ENCODE measurements around the gene PSMB2. TPM values are rescaled to one million over a fixed set of nuclear protein-coding genes. Genes with fewer than 3 reads are reported as not detected.
"Not testable (repeated sequence)": the region's sequence is repeated elsewhere in the genome, so short reads cannot be mapped to it uniquely, and the experiment has no call there.

Gene PSMB2
- total and polyA plus RNA-seq, 2 experiments from 2014 or later: 22.5 to 72.8 TPM

- Histone ChIP-seq H3K4me1 (ENCODE audit: low read depth) (no peaks in the 10 kb centered on the region), H3K4me3 (no peak overlapping the region), H3K27ac (no peak overlapping the region), H3K36me3 (no peaks in the 10 kb centered on the region), H3K9me3 (ENCODE audit: low read depth) (no peaks in the 10 kb centered on the region), H3K27me3 (peaks cover 45% of the 10 kb centered on the region)
- no peak for DNase-seq (ENCODE audit: low read depth in 1 of 2, low spot score in 1 of 2)
- no peak for TF ChIP-seq CTCF (IDR thresholded peaks at IDR 0.05; ENCODE audit: low read depth, low read length)
Measured at GRCh38 chr1:35580949-35581388, 60.4 kb downstream of the PSMB2 start.

GRCh38 chr1:35577071-35577998 lies 64.0 kb downstream of the PSMB2 start:
- Histone ChIP-seq H3K27me3 (peaks cover 82% of the 10 kb centered on the region), H3K4me1 (ENCODE audit: low read depth) (no peaks in the 10 kb centered on the region), H3K4me3 (no peak overlapping the region), H3K27ac (no peak overlapping the region), H3K36me3 (no peaks in the 10 kb centered on the region), H3K9me3 (ENCODE audit: low read depth) (no peaks in the 10 kb centered on the region)
- DNase-seq (ENCODE audit: low read depth in 1 of 2, low spot score in 1 of 2): peak in 1 of 2 donors; percentile 27
- TF ChIP-seq CTCF (IDR thresholded peaks at IDR 0.05; ENCODE audit: low read depth, low read length): no peak

- H3K4me3 ChIP-seq: not testable (repeated sequence)
Measured at GRCh38 chr1:35576766-35577070, 64.6 kb downstream of the PSMB2 start.

GRCh38 chr1:35576061-35576765 lies 65.1 kb downstream of the PSMB2 start:
- Histone ChIP-seq H3K36me3 (no peaks in the 10 kb centered on the region), H3K27me3 (peaks cover 86% of the 10 kb centered on the region), H3K9me3 (ENCODE audit: low read depth) (no peaks in the 10 kb centered on the region), H3K27ac (no peak overlapping the region), H3K4me3 (no peak overlapping the region), H3K4me1 (ENCODE audit: low read depth) (no peaks in the 10 kb centered on the region)
- DNase-seq (ENCODE audit: low read depth in 1 of 2, low spot score in 1 of 2): no peak
- no peak for TF ChIP-seq CTCF (IDR thresholded peaks at IDR 0.05; ENCODE audit: low read depth, low read length)

More at GRCh38 chr1:35576766-35577070, 64.6 kb downstream of the PSMB2 start:
- H3K9me3 ChIP-seq (ENCODE audit: low read depth); H3K36me3 ChIP-seq; H3K4me1 ChIP-seq (ENCODE audit: low read depth); DNase-seq (ENCODE audit: low read depth in 1 of 2, low spot score in 1 of 2); H3K27ac ChIP-seq: not testable (repeated sequence)
- peaks cover 84% of the 10 kb centered on the region for H3K27me3 ChIP-seq

- H3K36me3 ChIP-seq: no peaks in the 10 kb centered on the region
- DNase-seq (ENCODE audit: low read depth in 1 of 2, low spot score in 1 of 2): no peak
Measured at GRCh38 chr1:35575416-35575958, 65.8 kb downstream of the PSMB2 start.

More at GRCh38 chr1:35575416-35575958, 65.8 kb downstream of the PSMB2 start:
- Histone ChIP-seq H3K4me1 (ENCODE audit: low read depth) (no peaks in the 10 kb centered on the region), H3K4me3 (no peak overlapping the region), H3K27me3 (peaks cover 93% of the 10 kb centered on the region), H3K27ac (no peak overlapping the region), H3K9me3 (ENCODE audit: low read depth) (no peaks in the 10 kb centered on the region)
- TF ChIP-seq CTCF (IDR thresholded peaks at IDR 0.05; ENCODE audit: low read depth, low read length): no peak
